GM12874 (cell line): ENCODE measurements around the gene LSM14B.

Source experiments
- CTCF ChIP-seq: IDR thresholded peaks from 2 replicates; pipeline ENCODE4 v1.5.1; 2011; ENCODE audit warnings: low read depth, mild to moderate bottlenecking, control low read depth, low read length, moderate library complexity; ENCODE audit not compliant: insufficient read depth

LSM14B gene

GRCh38 chr20:62087632-62088031 is 34.6 kb upstream of the LSM14B start:
- no peak for TF ChIP-seq CTCF

GRCh38 chr20:62088258-62089127 is 33.8 kb upstream of the LSM14B start:
- no peak for TF ChIP-seq CTCF

GRCh38 chr20:62089393-62089792 is 32.9 kb upstream of the LSM14B start:
- no peak for TF ChIP-seq CTCF

- TF ChIP-seq CTCF: no peak
These were observed 25.6 kb upstream of the LSM14B start for GRCh38 chr20:62096421-62097380.

GRCh38 chr20:62097881-62098407 is 24.3 kb upstream of the LSM14B start:
- TF ChIP-seq CTCF: no peak

GRCh38 chr20:62101078-62101477 is 21.2 kb upstream of the LSM14B start:
- TF ChIP-seq CTCF: no peak
